Transverse colon (tissue), 4 donors: ENCODE measurements around the gene ZNF23.

Experiments used
- EP300 ChIP-seq: sonication (generic); formaldehyde crosslinking; IDR thresholded peaks from one replicate; pipeline ENCODE4 v1.6.1; 2017; ENCODE audit warnings: antibody characterized with exemption, low read depth
- POLR2AphosphoS5 ChIP-seq, 3 donors: sonication (generic); formaldehyde crosslinking; IDR thresholded peaks; one replicate each; pipeline ENCODE4 v1.6.1; 2016; ENCODE audit warnings: antibody characterized with exemption in 3 of 3
- TF ChIP-seq, protein P1 (sequence below), 5 experiments: fragments of 200-600 bp in 3 of 5; fragments of 450-650 bp in 2 of 5; sonication (generic) in 3 of 5; IDR thresholded peaks; 1 replicate in 2 of 5; 2 replicates in 3 of 5; pipeline ENCODE4 v1.5.1; 2016 to 2017; ENCODE audit warnings: antibody characterized with exemption in 5 of 5, inconsistent platforms in 3 of 5, mild to moderate bottlenecking in 2 of 5, moderate library complexity in 1 of 5

DNA sequence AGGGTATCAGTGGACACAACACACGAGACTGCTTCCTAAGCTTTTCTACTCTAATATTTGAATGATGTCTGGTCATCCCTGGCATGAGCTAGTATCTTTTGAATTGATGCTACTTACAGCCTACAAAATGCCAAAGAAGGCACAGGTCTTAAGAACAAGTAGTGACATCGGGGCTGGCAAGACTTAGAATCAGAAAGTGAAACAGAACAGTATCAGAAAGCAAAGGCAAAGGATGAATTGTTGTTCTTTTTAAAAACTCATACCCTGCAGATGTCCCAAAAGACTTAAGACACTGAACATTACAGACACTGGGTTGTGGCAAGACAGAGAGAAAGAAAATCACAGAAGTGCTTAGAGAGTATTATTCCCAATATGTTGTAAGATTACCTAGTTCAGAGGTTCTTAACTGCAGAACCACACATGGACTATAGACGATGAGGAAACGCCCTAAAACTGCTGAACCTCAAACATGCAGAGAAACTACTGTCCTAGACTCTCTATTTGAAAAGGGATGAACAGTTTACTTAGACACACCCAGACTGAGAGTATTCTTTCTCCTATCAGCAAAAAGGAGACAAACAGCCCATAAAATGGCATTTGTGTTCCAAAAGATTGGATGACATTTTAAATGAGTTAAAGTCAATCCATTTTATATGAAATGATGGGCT is 14.5 kb upstream of the ZNF23 start:
- TF ChIP-seq, protein P1, sequence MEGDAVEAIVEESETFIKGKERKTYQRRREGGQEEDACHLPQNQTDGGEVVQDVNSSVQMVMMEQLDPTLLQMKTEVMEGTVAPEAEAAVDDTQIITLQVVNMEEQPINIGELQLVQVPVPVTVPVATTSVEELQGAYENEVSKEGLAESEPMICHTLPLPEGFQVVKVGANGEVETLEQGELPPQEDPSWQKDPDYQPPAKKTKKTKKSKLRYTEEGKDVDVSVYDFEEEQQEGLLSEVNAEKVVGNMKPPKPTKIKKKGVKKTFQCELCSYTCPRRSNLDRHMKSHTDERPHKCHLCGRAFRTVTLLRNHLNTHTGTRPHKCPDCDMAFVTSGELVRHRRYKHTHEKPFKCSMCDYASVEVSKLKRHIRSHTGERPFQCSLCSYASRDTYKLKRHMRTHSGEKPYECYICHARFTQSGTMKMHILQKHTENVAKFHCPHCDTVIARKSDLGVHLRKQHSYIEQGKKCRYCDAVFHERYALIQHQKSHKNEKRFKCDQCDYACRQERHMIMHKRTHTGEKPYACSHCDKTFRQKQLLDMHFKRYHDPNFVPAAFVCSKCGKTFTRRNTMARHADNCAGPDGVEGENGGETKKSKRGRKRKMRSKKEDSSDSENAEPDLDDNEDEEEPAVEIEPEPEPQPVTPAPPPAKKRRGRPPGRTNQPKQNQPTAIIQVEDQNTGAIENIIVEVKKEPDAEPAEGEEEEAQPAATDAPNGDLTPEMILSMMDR (IDR thresholded peaks at IDR 0.05) = no peak
- TF ChIP-seq EP300 (no peak), POLR2AphosphoS5 (IDR thresholded peaks at IDR 0.05) (no peak)
